Subcutaneous adipose tissue (tissue), 4 donors: Measurements from ENCODE around the gene NTN1. TPM values are rescaled to one million over a fixed set of nuclear protein-coding genes. Genes with fewer than 3 reads are reported as not detected.

ENCODE experiments used
- CTCF ChIP-seq: fragments of 450-650 bp; IDR thresholded peaks from one replicate; pipeline ENCODE4 v1.5.1; 2016; ENCODE audit warnings: low read depth, mild to moderate bottlenecking, control low read depth, antibody characterized with exemption, moderate library complexity
- total RNA-seq, 4 donors: library from RNA; depleted of rRNA; stranded (reverse); fragments of >200 nt; gene quantifications; one replicate each; pipeline ENCODE4 v1.1.0, GENCODE V29; 2016

NTN1 gene
- total RNA-seq, 4 donors from 2014 or later, result 0.85 to 7.9 (median 3.2) TPM

GRCh38 chr17:9238340-9239245 is 217.3 kb downstream of the NTN1 start:
- no peak for TF ChIP-seq CTCF

GRCh38 chr17:9239246-9239792 is 218.0 kb downstream of the NTN1 start:
- no peak for TF ChIP-seq CTCF

GRCh38 chr17:9239793-9240658 is 218.7 kb downstream of the NTN1 start:
- TF ChIP-seq CTCF, result no peak

GRCh38 chr17:9240659-9241370 is 219.5 kb downstream of the NTN1 start:
- TF ChIP-seq CTCF, result no peak

- TF ChIP-seq CTCF, result no peak
Measured at GRCh38 chr17:9241371-9241712, 220.0 kb downstream of the NTN1 start.

- TF ChIP-seq CTCF, result no peak
Measured at GRCh38 chr17:9241774-9242496, 220.6 kb downstream of the NTN1 start.
